ENCODE measurements around the gene C1QA.

Gene C1QA

GRCh38 chr1:22683547-22683946, 47.1 kb downstream of the C1QA start:
- TF ChIP-seq ZNF223 (tag by site-specific recombination; IDR thresholded peaks at IDR 0.05) (no peak), ZNF114 (tag by site-specific recombination; IDR thresholded peaks at IDR 0.05) (no peak), ZNF654 (tag by site-specific recombination; IDR thresholded peaks at IDR 0.05; ENCODE audit: low read depth) (no peak), ZNF24 (tag by site-specific recombination; IDR thresholded peaks at IDR 0.05) (peak; percentile 55; the same call in 1 of the 2 replicates)
- no peak overlapping the region for H3K4me3 ChIP-seq (ENCODE audit: low read depth, low read length)
- no peaks in the 10 kb centered on the region for H3K36me3 ChIP-seq (ENCODE audit: control insufficient read depth in 2 of 2, insufficient read depth in 1 of 2, low read length in 2 of 2)
- CTCF ChIA-PET = interaction anchor here (0.7 to 2.6 kb wide), 5 partner anchors 9 to 706 kb away, joined by 3 to 11 read pairs (median 5); no protein-coding TSS in a partner anchor
- H3K27ac ChIP-seq (ENCODE audit: extremely low read depth, low read depth, low read length) = no peak overlapping the region
- H3K9me3 ChIP-seq (ENCODE audit: control insufficient read depth, insufficient read depth, low read depth, low read length) = no peaks in the 10 kb centered on the region
- POLR2A ChIA-PET = no interaction called here
- H3K4me1 ChIP-seq (ENCODE audit: control insufficient read depth, insufficient read depth, low read length) = no peaks in the 10 kb centered on the region

GRCh38 chr1:22685591-22686059, 49.2 kb downstream of the C1QA start:
- Histone ChIP-seq H3K4me1 (ENCODE audit: control insufficient read depth, insufficient read depth, low read length) (no peaks in the 10 kb centered on the region), H3K36me3 (ENCODE audit: control insufficient read depth in 2 of 2, insufficient read depth in 1 of 2, low read length in 2 of 2) (no peaks in the 10 kb centered on the region), H3K27ac (ENCODE audit: extremely low read depth, low read depth, low read length) (no peak overlapping the region), H3K4me3 (ENCODE audit: low read depth, low read length) (no peak overlapping the region), H3K9me3 (ENCODE audit: control insufficient read depth, insufficient read depth, low read depth, low read length) (no peaks in the 10 kb centered on the region)
- ChIA-PET CTCF (interaction anchor here (0.6 to 2.6 kb wide), 3 partner anchors 11 to 63 kb away, joined by 3 to 11 read pairs (median 4); no protein-coding TSS in a partner anchor), POLR2A (no interaction called here)
- TF ChIP-seq ZBTB11 (tag by site-specific recombination; conservative IDR thresholded peaks at IDR 0.05; ENCODE audit: low read depth) = no peak
- TF ChIP-seq SCRT1 (tag by site-specific recombination; IDR thresholded peaks at IDR 0.05; ENCODE audit: borderline replicate concordance) = no peak
- no peak for TF ChIP-seq ZNF292 (tag by site-specific recombination; IDR thresholded peaks at IDR 0.05; ENCODE audit: borderline replicate concordance, low read depth)
- TF ChIP-seq ZNF433 (tag by site-specific recombination; IDR thresholded peaks at IDR 0.05; ENCODE audit: low read depth) = no peak
- peak; percentile 99 for TF ChIP-seq EGR2 (tag by site-specific recombination; IDR thresholded peaks at IDR 0.05; ENCODE audit: low read depth)
- TF ChIP-seq, protein P1, sequence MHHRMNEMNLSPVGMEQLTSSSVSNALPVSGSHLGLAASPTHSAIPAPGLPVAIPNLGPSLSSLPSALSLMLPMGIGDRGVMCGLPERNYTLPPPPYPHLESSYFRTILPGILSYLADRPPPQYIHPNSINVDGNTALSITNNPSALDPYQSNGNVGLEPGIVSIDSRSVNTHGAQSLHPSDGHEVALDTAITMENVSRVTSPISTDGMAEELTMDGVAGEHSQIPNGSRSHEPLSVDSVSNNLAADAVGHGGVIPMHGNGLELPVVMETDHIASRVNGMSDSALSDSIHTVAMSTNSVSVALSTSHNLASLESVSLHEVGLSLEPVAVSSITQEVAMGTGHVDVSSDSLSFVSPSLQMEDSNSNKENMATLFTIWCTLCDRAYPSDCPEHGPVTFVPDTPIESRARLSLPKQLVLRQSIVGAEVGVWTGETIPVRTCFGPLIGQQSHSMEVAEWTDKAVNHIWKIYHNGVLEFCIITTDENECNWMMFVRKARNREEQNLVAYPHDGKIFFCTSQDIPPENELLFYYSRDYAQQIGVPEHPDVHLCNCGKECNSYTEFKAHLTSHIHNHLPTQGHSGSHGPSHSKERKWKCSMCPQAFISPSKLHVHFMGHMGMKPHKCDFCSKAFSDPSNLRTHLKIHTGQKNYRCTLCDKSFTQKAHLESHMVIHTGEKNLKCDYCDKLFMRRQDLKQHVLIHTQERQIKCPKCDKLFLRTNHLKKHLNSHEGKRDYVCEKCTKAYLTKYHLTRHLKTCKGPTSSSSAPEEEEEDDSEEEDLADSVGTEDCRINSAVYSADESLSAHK (tag by site-specific recombination; IDR thresholded peaks at IDR 0.05) = no peak
- TF ChIP-seq ZNF354C (tag by site-specific recombination; IDR thresholded peaks at IDR 0.05; ENCODE audit: borderline replicate concordance, low read depth) = no peak
- no peak for TF ChIP-seq ZNF114 (tag by site-specific recombination; IDR thresholded peaks at IDR 0.05)
- TF ChIP-seq SCRT2 (tag by site-specific recombination; IDR thresholded peaks at IDR 0.05) = peak; percentile 72; the same call in 1 of the 2 replicates
- no peak for TF ChIP-seq ZNF24 (tag by site-specific recombination; IDR thresholded peaks at IDR 0.05)
- TF ChIP-seq KLF10 (tag by site-specific recombination; IDR thresholded peaks at IDR 0.05) = no peak
- TF ChIP-seq FEZF1 (tag by site-specific recombination; IDR thresholded peaks at IDR 0.05) = no peak
- TF ChIP-seq RBAK (tag by site-specific recombination; IDR thresholded peaks at IDR 0.05) = no peak
- TF ChIP-seq ZSCAN16 (tag by site-specific recombination; IDR thresholded peaks at IDR 0.05) = no peak
- no peak for TF ChIP-seq ZNF138 (tag by site-specific recombination; IDR thresholded peaks at IDR 0.05; ENCODE audit: borderline replicate concordance)
- TF ChIP-seq, protein P2, sequence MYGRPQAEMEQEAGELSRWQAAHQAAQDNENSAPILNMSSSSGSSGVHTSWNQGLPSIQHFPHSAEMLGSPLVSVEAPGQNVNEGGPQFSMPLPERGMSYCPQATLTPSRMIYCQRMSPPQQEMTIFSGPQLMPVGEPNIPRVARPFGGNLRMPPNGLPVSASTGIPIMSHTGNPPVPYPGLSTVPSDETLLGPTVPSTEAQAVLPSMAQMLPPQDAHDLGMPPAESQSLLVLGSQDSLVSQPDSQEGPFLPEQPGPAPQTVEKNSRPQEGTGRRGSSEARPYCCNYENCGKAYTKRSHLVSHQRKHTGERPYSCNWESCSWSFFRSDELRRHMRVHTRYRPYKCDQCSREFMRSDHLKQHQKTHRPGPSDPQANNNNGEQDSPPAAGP (tag by site-specific recombination; IDR thresholded peaks at IDR 0.05) = peak; percentile 22; the same call in 1 of the 2 replicates
- TF ChIP-seq ZFHX2 (tag by site-specific recombination; conservative IDR thresholded peaks at IDR 0.05) = peak; percentile 99
- no peak for TF ChIP-seq ZNF140 (tag by site-specific recombination; IDR thresholded peaks at IDR 0.05)
- TF ChIP-seq REST (tag by site-specific recombination; IDR thresholded peaks at IDR 0.05) = no peak
- TF ChIP-seq ZNF350 (tag by site-specific recombination; IDR thresholded peaks at IDR 0.05) = no peak
- no peak for TF ChIP-seq ZNF555 (tag by site-specific recombination; conservative IDR thresholded peaks at IDR 0.05)

All from HEK293 (cell line).